MM.1S (cell line): ENCODE measurements around the gene SLC49A4.

ENCODE experiments used
- CTCF ChIP-seq: fragments of 300-600 bp; sonication (generic); IDR thresholded peaks from 2 replicates; pipeline ENCODE4 v1.5.1; 2016; ENCODE audit warnings: antibody characterized with exemption, low read length, mixed read lengths
- EZH2 ChIP-seq: fragments of 300-600 bp; sonication (generic); optimal IDR thresholded peaks from 2 replicates; pipeline ENCODE3; 2017; ENCODE audit warnings: low read depth, mild to moderate bottlenecking, antibody characterized with exemption, low read length, mixed read lengths

GRCh38 chr3:122925756-122926155 is 130.9 kb downstream of the SLC49A4 start:
- TF ChIP-seq CTCF (no peak), EZH2 (no peak)
